SK-N-SH (cell line): ENCODE results near the gene F2RL1. TPM values are rescaled to one million over a fixed set of nuclear protein-coding genes. Genes with fewer than 3 reads are reported as not detected.

ENCODE experiments used
- CTCF ChIA-PET: fragments of 300-600, 350-600 bp; formaldehyde crosslinking; extraction: SDS; loops from one replicate; lab custom pipeline; 2021; lab: Yijun Ruan, JAX
- POLR2A ChIA-PET: fragments of 350-600 bp; sonication (Branson Sonifier 250); formaldehyde crosslinking; extraction: SDS; loops from one replicate; lab custom pipeline; 2020; ENCODE audit warnings: antibody characterized with exemption, inconsistent platforms; lab: Yijun Ruan, JAX
- DNase-seq: peaks from one replicate; pipeline ENCODE4 v3.0.0; 2012
- H2AFZ ChIP-seq: fragments of 200-600 bp; sonication (generic); 2 replicates; pipeline ENCODE4 v1.8.1; 2016; ENCODE audit warnings: antibody characterized with exemption, mild to moderate bottlenecking, low read depth
- H3F3A ChIP-seq: fragments of 200-600 bp; sonication (generic); replicated peaks from 2 replicates; pipeline ENCODE3; 2016; ENCODE audit warnings: antibody characterized with exemption, mild to moderate bottlenecking; ENCODE audit not compliant: insufficient read depth
- H3K27ac ChIP-seq, 2 experiments: fragments of 200-500 bp in 1 of 2; fragments of 200-600 bp in 1 of 2; sonication (Bioruptor generic) in 1 of 2; sonication (generic), shearing (Covaris generic) in 1 of 2; 2 replicates each; pipeline versions ENCODE4 v1.5.1 to v1.6.1; 2014 to 2016; ENCODE audit warnings: low read depth in 2 of 2, inconsistent platforms in 1 of 2, low read length in 1 of 2, mild to moderate bottlenecking in 1 of 2, mixed read lengths in 1 of 2
- H3K27me3 ChIP-seq: fragments of 200-600 bp; sonication (generic), shearing (Covaris generic); 2 replicates; pipeline ENCODE4 v1.6.1; 2016; ENCODE audit warnings: mixed run types; ENCODE audit not compliant: insufficient read depth
- H3K36me3 ChIP-seq, 2 experiments: fragments of 200-500 bp in 1 of 2; fragments of 200-600 bp in 1 of 2; sonication (Bioruptor generic) in 1 of 2; sonication (generic) in 1 of 2; replicated peaks in 1 of 2; 2 replicates each; pipeline versions ENCODE3 to v1.5.1; 2014 to 2016; ENCODE audit warnings: low read length in 1 of 2, mild to moderate bottlenecking in 1 of 2; ENCODE audit not compliant: insufficient read depth in 2 of 2, control insufficient read depth in 1 of 2
- H3K4me1 ChIP-seq, 2 experiments: fragments of 200-500 bp in 1 of 2; fragments of 200-600 bp in 1 of 2; sonication (Bioruptor generic) in 1 of 2; sonication (generic), shearing (Covaris generic) in 1 of 2; 2 replicates each; pipeline versions ENCODE4 v1.5.1 to v1.6.1; 2014 to 2016; ENCODE audit warnings: low read depth in 1 of 2, low read length in 1 of 2, mixed run types in 1 of 2; ENCODE audit not compliant: insufficient read depth in 2 of 2, control insufficient read depth in 1 of 2
- H3K4me2 ChIP-seq: fragments of 200-600 bp; sonication (generic), shearing (Covaris generic); 2 replicates; pipeline ENCODE4 v1.6.1; 2017; ENCODE audit warnings: mixed run types
- H3K4me3 ChIP-seq, 2 experiments: fragments of 200-500 bp in 1 of 2; fragments of 200-600 bp in 1 of 2; sonication (Bioruptor generic) in 1 of 2; sonication (generic), shearing (Covaris generic) in 1 of 2; 2 replicates each; pipeline versions ENCODE4 v1.5.1 to v1.8.1; 2014 to 2016; ENCODE audit warnings: low read depth in 2 of 2, inconsistent platforms in 1 of 2, low read length in 1 of 2, mild to moderate bottlenecking in 1 of 2, mixed read lengths in 1 of 2, moderate library complexity in 1 of 2
- H3K79me2 ChIP-seq: fragments of 200-600 bp; sonication (generic); 2 replicates; pipeline ENCODE4 v1.8.1; 2017; ENCODE audit warnings: mild to moderate bottlenecking; ENCODE audit not compliant: insufficient read depth
- H3K9ac ChIP-seq: fragments of 200-600 bp; sonication (generic); 2 replicates; pipeline ENCODE4 v1.6.1; 2017; ENCODE audit warnings: mixed run types
- H3K9me2 ChIP-seq: fragments of 200-600 bp; sonication (generic); 2 replicates; pipeline ENCODE4 v1.6.1; 2017; ENCODE audit warnings: mixed run types
- H3K9me3 ChIP-seq: fragments of 200-600 bp; sonication (generic); 2 replicates; pipeline ENCODE4 v1.6.1; 2017; ENCODE audit warnings: mixed run types, mild to moderate bottlenecking, moderate library complexity
- H4K20me1 ChIP-seq: fragments of 200-600 bp; sonication (generic); 2 replicates; pipeline ENCODE4 v1.6.1; 2017; ENCODE audit warnings: mild to moderate bottlenecking, mixed run types; ENCODE audit not compliant: insufficient read depth
- FOXM1 ChIP-seq: IDR thresholded peaks from 2 replicates; pipeline ENCODE4 v1.4.0; 2012; ENCODE audit warnings: low read depth, mild to moderate bottlenecking
- JUND ChIP-seq: IDR thresholded peaks from 2 replicates; pipeline ENCODE4 v1.4.0; 2012
- NFIC ChIP-seq: IDR thresholded peaks from 2 replicates; pipeline ENCODE4 v1.4.0; 2012; ENCODE audit warnings: borderline replicate concordance
- NRF1 ChIP-seq: IDR thresholded peaks from 2 replicates; pipeline ENCODE4 v1.6.1; 2012; ENCODE audit warnings: low read depth, mild to moderate bottlenecking, low read length
- POLR2AphosphoS5 ChIP-seq: IDR thresholded peaks from 2 replicates; pipeline ENCODE4 v1.6.1; 2012; ENCODE audit warnings: low read depth, low read length
- RXRA ChIP-seq: IDR thresholded peaks from 2 replicates; pipeline ENCODE4 v1.4.0; 2012; ENCODE audit warnings: low read depth, mild to moderate bottlenecking, borderline replicate concordance
- SMC3 ChIP-seq: IDR thresholded peaks from 2 replicates; pipeline ENCODE4 v1.6.1; 2012; ENCODE audit warnings: low read depth, low read length, improper control_type of control experiment
- TAF1 ChIP-seq: IDR thresholded peaks from 2 replicates; pipeline ENCODE4 v1.6.1; 2012; ENCODE audit warnings: low read depth, mild to moderate bottlenecking, low read length, moderate library complexity, borderline replicate concordance
- TEAD4 ChIP-seq: IDR thresholded peaks from 2 replicates; pipeline ENCODE4 v1.4.0; 2012; ENCODE audit warnings: mild to moderate bottlenecking, borderline replicate concordance; ENCODE audit not compliant: insufficient read depth
- WGBS: methylation state at CpG from one replicate; pipeline ENCODE4 v1.1.6; 2017; ENCODE audit warnings: low lambda C conversion rate; 5-methylcytosine and 5-hydroxymethylcytosine counted together
- polyA plus RNA-seq, 3 experiments: library from polyadenylated mRNA; depleted of rRNA; stranded (reverse); fragments of >200 nt; gene quantifications; 2 replicates each; pipeline ENCODE4 v1.2.3, GENCODE V29; 2012
- TF ChIP-seq, protein P1 (sequence below): IDR thresholded peaks from 2 replicates; pipeline ENCODE4 v1.6.1; 2012; ENCODE audit warnings: mild to moderate bottlenecking, low read depth, low read length, moderate library complexity
- TF ChIP-seq, protein P2 (sequence below): IDR thresholded peaks from 2 replicates; pipeline ENCODE4 v1.4.0; 2012; ENCODE audit warnings: low read depth
- TF ChIP-seq, protein P3 (sequence below): IDR thresholded peaks from 2 replicates; pipeline ENCODE4 v1.4.0; 2012; ENCODE audit warnings: low read depth, borderline replicate concordance
- TF ChIP-seq, protein P4 (sequence below): IDR thresholded peaks from 2 replicates; pipeline ENCODE4; 2012

The F2RL1 gene
- polyA plus RNA-seq, 1 of the 3 experiments (the other 2 are of a cell fraction): 31.3 TPM

DNA sequence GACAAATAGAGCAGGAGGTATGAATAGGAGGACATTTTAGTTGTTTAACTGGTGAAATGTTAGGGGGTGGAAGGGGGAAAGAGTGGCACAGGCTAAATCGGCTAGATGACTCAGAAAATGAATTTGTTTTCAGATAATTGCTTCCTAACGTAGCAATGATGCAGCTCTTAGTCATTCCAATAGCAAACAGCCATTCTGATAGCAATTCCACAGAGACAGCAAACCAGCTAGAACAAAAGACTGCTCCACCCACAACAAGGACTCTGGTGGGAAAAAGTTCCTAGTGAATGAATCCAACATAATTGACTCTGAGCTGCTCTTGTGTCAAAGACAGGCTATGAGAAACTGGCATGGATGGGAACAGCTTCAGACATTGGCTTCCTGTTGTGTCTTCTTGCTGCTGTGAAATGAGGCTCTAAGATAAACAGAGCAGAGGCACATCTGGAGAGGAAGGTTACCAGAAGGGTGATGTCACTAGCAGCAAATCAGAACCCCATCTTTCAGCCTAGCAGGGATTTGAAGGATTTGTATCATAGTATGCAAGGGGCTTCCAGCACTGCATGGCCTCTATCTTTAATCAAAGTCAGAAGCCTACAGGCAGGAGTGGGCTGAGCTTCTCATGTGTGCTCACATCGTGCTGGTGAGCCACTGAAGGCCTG, 28.1 kb upstream of the F2RL1 start (continued):
- TF ChIP-seq TAF1: no peak; the same call in 1 of the 2 replicates
- no peak for TF ChIP-seq SMC3
- peak; percentile 93 for TF ChIP-seq JUND
- peak; percentile 63; the same call in 1 of the 2 replicates for TF ChIP-seq NFIC
- TF ChIP-seq, protein P1, sequence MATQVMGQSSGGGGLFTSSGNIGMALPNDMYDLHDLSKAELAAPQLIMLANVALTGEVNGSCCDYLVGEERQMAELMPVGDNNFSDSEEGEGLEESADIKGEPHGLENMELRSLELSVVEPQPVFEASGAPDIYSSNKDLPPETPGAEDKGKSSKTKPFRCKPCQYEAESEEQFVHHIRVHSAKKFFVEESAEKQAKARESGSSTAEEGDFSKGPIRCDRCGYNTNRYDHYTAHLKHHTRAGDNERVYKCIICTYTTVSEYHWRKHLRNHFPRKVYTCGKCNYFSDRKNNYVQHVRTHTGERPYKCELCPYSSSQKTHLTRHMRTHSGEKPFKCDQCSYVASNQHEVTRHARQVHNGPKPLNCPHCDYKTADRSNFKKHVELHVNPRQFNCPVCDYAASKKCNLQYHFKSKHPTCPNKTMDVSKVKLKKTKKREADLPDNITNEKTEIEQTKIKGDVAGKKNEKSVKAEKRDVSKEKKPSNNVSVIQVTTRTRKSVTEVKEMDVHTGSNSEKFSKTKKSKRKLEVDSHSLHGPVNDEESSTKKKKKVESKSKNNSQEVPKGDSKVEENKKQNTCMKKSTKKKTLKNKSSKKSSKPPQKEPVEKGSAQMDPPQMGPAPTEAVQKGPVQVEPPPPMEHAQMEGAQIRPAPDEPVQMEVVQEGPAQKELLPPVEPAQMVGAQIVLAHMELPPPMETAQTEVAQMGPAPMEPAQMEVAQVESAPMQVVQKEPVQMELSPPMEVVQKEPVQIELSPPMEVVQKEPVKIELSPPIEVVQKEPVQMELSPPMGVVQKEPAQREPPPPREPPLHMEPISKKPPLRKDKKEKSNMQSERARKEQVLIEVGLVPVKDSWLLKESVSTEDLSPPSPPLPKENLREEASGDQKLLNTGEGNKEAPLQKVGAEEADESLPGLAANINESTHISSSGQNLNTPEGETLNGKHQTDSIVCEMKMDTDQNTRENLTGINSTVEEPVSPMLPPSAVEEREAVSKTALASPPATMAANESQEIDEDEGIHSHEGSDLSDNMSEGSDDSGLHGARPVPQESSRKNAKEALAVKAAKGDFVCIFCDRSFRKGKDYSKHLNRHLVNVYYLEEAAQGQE: no peak
- TF ChIP-seq POLR2AphosphoS5: 0 out of 2 replicates have a peak, but pooled peaks have one; percentile 54
- TF ChIP-seq, protein P2, sequence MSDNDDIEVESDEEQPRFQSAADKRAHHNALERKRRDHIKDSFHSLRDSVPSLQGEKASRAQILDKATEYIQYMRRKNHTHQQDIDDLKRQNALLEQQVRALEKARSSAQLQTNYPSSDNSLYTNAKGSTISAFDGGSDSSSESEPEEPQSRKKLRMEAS: no peak; the same call in none of the 2 replicates
- peak; percentile 90; the same call in 1 of the 2 replicates for TF ChIP-seq FOXM1

DNA sequence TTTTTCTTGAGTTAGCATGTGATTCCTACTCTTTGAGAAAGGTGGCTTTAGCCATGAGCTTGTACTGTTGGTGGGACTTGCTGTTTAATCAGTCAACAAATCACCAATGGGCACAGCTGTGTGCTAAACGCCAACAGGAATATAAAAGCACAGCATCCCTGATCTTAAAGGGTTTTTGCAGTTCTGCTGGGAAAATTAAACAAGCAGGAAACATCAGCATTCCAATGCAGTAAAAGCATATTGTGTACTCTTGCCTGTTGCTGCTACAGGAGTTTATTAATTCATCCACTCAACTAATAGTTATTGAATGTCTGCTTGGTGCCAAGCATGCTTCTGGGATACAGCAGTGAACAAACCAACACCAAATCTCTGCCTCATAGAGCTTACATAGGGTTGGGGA, 27.4 kb upstream of the F2RL1 start:
- peak overlapping the region; percentile 49 for H2AFZ ChIP-seq
- TF ChIP-seq, protein P3, sequence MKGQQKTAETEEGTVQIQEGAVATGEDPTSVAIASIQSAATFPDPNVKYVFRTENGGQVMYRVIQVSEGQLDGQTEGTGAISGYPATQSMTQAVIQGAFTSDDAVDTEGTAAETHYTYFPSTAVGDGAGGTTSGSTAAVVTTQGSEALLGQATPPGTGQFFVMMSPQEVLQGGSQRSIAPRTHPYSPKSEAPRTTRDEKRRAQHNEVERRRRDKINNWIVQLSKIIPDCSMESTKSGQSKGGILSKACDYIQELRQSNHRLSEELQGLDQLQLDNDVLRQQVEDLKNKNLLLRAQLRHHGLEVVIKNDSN: no peak
- TF ChIP-seq NRF1 (no peak), RXRA (no peak), TEAD4 (no peak), NFIC (no peak)
- TF ChIP-seq, protein P4, sequence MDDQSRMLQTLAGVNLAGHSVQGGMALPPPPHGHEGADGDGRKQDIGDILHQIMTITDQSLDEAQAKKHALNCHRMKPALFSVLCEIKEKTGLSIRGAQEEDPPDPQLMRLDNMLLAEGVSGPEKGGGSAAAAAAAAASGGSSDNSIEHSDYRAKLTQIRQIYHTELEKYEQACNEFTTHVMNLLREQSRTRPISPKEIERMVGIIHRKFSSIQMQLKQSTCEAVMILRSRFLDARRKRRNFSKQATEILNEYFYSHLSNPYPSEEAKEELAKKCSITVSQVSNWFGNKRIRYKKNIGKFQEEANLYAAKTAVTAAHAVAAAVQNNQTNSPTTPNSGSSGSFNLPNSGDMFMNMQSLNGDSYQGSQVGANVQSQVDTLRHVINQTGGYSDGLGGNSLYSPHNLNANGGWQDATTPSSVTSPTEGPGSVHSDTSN: no peak
- H3K79me2 ChIP-seq: no peaks in the 10 kb centered on the region
- peak overlapping the region; percentile 69 for H3K9ac ChIP-seq
- H4K20me1 ChIP-seq: no peaks in the 10 kb centered on the region
- H3K27me3 ChIP-seq: no peaks in the 10 kb centered on the region
- H3K9me2 ChIP-seq: no peaks in the 10 kb centered on the region
- no peaks in the 10 kb centered on the region for H3K36me3 ChIP-seq
- no peak for DNase-seq
- no peaks in the 10 kb centered on the region for H3K9me3 ChIP-seq
- H3F3A ChIP-seq: peaks cover 44% of the 10 kb centered on the region
- H3K4me1 ChIP-seq: peaks cover 5 to 29% of the 10 kb centered on the region in 2 experiments; a peak in 3 of 4 replicates
- POLR2A ChIA-PET: no interaction called here
- no peak overlapping the region for H3K4me3 ChIP-seq
- 60% methylated on average over 1 of the region's 1 CpG for WGBS
- H3K4me2 ChIP-seq: peak overlapping the region; percentile 50
- H3K27ac ChIP-seq: peak overlapping the region in 1 of 2 experiments; percentile 100; a peak in 3 of 4 replicates
- CTCF ChIA-PET: interaction anchor here (0.7 to 2.8 kb wide), 5 partner anchors 9 to 191 kb away, joined by 3 to 20 read pairs (median 4); no protein-coding TSS in a partner anchor
